Liver (tissue), 9 donors: ENCODE measurements around the gene SCLT1. TPM values are rescaled to one million over a fixed set of nuclear protein-coding genes. Genes with fewer than 3 reads are reported as not detected.

ENCODE experiments used
- DNase-seq: peaks from one replicate; pipeline ENCODE4 v3.0.0-alpha.2; 2017; ENCODE audit warnings: low spot score
- H3K27ac ChIP-seq, 2 donors: one replicate each; pipeline ENCODE4 v1.7.0; 2013; ENCODE audit warnings: inconsistent platforms in 2 of 2, low read length in 2 of 2, control low read depth in 1 of 2, low read depth in 1 of 2, mild to moderate bottlenecking in 1 of 2
- H3K27me3 ChIP-seq, 4 donors: one replicate each; pipeline versions ENCODE4 v1.6.1 to v1.7.0; 2013; ENCODE audit warnings: low read length in 3 of 4, inconsistent platforms in 1 of 4, mild to moderate bottlenecking in 1 of 4, moderate library complexity in 1 of 4; ENCODE audit not compliant: control insufficient read depth in 4 of 4, insufficient read depth in 4 of 4
- H3K36me3 ChIP-seq, 4 donors: one replicate each; pipeline versions ENCODE4 v1.6.1 to v1.7.0; 2013; ENCODE audit warnings: low read length in 3 of 4, mild to moderate bottlenecking in 3 of 4, low read depth in 1 of 4, moderate library complexity in 1 of 4; ENCODE audit not compliant: control insufficient read depth in 4 of 4, insufficient read depth in 3 of 4
- H3K4me1 ChIP-seq, 4 donors: one replicate each; pipeline versions ENCODE4 v1.6.1 to v1.7.0; 2013; ENCODE audit warnings: low read length in 3 of 4, mild to moderate bottlenecking in 3 of 4, moderate library complexity in 1 of 4; ENCODE audit not compliant: control insufficient read depth in 4 of 4, insufficient read depth in 4 of 4
- H3K4me3 ChIP-seq, 3 donors: one replicate each; pipeline versions ENCODE4 v1.6.1 to v1.7.0; 2013; ENCODE audit warnings: low read length in 3 of 3, control low read depth in 1 of 3, low read depth in 1 of 3, mild to moderate bottlenecking in 1 of 3
- H3K9ac ChIP-seq, 2 donors: one replicate each; pipeline ENCODE4 v1.7.0; 2013; ENCODE audit warnings: low read length in 2 of 2, mild to moderate bottlenecking in 2 of 2, moderate library complexity in 2 of 2, control low read depth in 1 of 2, low read depth in 1 of 2
- H3K9me3 ChIP-seq, 4 donors: one replicate each; pipeline versions ENCODE4 v1.6.1 to v1.7.0; 2013; ENCODE audit warnings: low read length in 3 of 4; ENCODE audit not compliant: control insufficient read depth in 4 of 4
- ATF3 ChIP-seq: IDR thresholded peaks from 2 replicates; pipeline ENCODE4 v1.6.1; 2016; ENCODE audit warnings: antibody characterized with exemption
- CTCF ChIP-seq: fragments of 150-350 bp; IDR thresholded peaks from 2 replicates; pipeline ENCODE4 v1.5.1; 2017; ENCODE audit warnings: improper control_type of control experiment, low read depth, low read length; ENCODE audit not compliant: missing input control
- EGR1 ChIP-seq, 2 donors: IDR thresholded peaks; 2 replicates each; pipeline ENCODE4 v1.6.1; 2016 to 2018; ENCODE audit warnings: antibody characterized with exemption in 2 of 2, low read depth in 2 of 2
- FOXA2 ChIP-seq: IDR thresholded peaks from 2 replicates; pipeline ENCODE4 v1.6.1; 2016; ENCODE audit warnings: antibody characterized with exemption
- JUND ChIP-seq, 2 donors: IDR thresholded peaks; 2 replicates each; pipeline ENCODE4 v1.6.1; 2016; ENCODE audit warnings: antibody characterized with exemption in 2 of 2
- RAD21 ChIP-seq, 2 donors: IDR thresholded peaks; 2 replicates each; pipeline ENCODE4 v1.6.1; 2016; ENCODE audit warnings: antibody characterized with exemption in 2 of 2, mild to moderate bottlenecking in 2 of 2
- SP1 ChIP-seq: IDR thresholded peaks from 2 replicates; pipeline ENCODE4 v1.6.1; 2018; ENCODE audit warnings: antibody characterized with exemption, mild to moderate bottlenecking
- TAF1 ChIP-seq: conservative IDR thresholded peaks from 2 replicates; pipeline ENCODE4 v1.6.1; 2016; ENCODE audit warnings: antibody characterized with exemption, mild to moderate bottlenecking
- YY1 ChIP-seq: IDR thresholded peaks from 2 replicates; pipeline ENCODE4 v1.6.1; 2016; ENCODE audit warnings: antibody characterized with exemption, mild to moderate bottlenecking
- WGBS: extraction: QIAGEN DNeasy Blood & Tissue Kit; methylation state at CpG from one replicate; pipeline ENCODE4 v1.1.7; 2013; 5-methylcytosine and 5-hydroxymethylcytosine counted together
- polyA plus RNA-seq, 2 donors: library from polyadenylated mRNA; stranded (reverse) in 1 of 2; unstranded in 1 of 2; fragments of 200-250 nt in 1 of 2; fragments of >200 nt in 1 of 2; fragmentation: Nextera tagmentation in 1 of 2; extraction: Ambion mirVana in 1 of 2; gene quantifications; one replicate each; pipeline versions ENCODE4 v1.2.1 to v1.2.3, GENCODE V29; 2013 to 2015
- total RNA-seq, 2 donors: library from RNA; depleted of rRNA; stranded (reverse); fragments of >200 nt; gene quantifications; one replicate each; pipeline ENCODE4 v1.2.3, GENCODE V29; 2014
- TF ChIP-seq, protein P1 (sequence below): IDR thresholded peaks from 2 replicates; pipeline ENCODE4 v1.6.1; 2016; ENCODE audit warnings: antibody characterized with exemption
- donor health status: healthy.
- donor health status: healthy.
- donor health status: healthy.
- donor health status: healthy.
- donor health status: healthy.

Gene SCLT1
- total and polyA plus RNA-seq, 4 donors = 1.2 to 14.2 (median 4.0) TPM

DNA sequence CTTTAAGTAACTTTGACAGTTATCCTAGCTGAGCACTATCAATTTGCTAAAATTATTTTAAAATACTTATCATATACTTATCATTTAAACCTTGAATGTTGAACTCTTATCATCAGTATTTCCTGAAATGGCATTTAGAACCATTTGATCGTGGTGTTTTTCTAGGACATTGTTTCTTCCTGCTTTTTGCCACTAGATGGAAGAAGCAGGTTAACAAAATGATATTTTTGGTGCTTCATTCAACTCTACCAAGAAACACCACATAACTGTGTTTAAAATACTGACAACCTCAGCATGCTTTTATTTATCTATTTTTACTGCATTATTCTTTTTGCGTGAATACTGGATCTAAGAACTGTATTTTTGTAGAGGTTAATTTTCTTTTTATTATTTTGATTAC, 47.2 kb upstream of the SCLT1 start:
- WGBS = 50% methylated on average over 2 of the region's 2 CpGs

DNA sequence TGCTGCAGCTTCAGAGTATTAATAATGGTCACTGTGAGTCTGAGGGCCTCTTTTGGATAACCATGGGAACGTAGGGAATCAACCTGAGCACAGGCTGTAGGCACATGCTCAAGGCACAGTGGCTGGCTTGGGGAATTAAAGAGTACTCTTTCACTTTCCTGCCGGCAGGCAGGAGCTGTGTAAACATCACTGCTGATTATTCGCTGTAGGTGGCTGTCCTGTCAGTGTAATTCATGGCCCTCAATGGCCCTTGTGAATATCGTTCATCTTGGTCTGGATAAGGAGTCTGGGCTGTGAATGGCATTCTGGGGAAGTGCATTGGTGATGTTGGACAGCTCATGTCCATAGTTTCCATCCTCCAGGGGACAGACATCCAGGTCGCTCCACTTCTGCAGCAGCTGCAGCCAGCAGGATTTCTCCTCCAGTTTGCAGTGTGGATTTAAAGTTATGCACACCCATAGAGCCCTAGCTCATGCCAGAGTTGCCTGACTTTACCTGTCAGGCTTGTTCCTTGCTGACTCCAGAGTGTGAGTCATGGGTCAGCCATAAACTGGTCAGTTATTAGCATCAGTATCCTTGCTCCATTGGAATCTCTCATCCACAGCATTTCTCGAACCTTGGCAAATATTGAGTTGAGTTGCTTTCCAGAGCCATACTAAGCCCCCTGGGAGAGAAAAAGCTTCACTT, 45.6 kb upstream of the SCLT1 start:
- no peak overlapping the region for H3K9ac ChIP-seq
- no peaks in the 10 kb centered on the region for H3K36me3 ChIP-seq
- WGBS = 57% methylated on average over 6 of the region's 6 CpGs
- H3K27me3 ChIP-seq = no peaks in the 10 kb centered on the region
- no peaks in the 10 kb centered on the region for H3K9me3 ChIP-seq
- no peaks in the 10 kb centered on the region for H3K4me1 ChIP-seq
- H3K27ac ChIP-seq = no peak overlapping the region
- no peak overlapping the region for H3K4me3 ChIP-seq
- DNase-seq = no peak
- TF ChIP-seq JUND (IDR thresholded peaks at IDR 0.05) (no peak), RAD21 (IDR thresholded peaks at IDR 0.05) (no peak), TAF1 (no peak), SP1 (no peak), EGR1 (IDR thresholded peaks at IDR 0.05; ENCODE audit: low read depth in 2 of 2) (no peak)
- TF ChIP-seq, protein P1, sequence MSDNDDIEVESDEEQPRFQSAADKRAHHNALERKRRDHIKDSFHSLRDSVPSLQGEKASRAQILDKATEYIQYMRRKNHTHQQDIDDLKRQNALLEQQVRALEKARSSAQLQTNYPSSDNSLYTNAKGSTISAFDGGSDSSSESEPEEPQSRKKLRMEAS = no peak

More for the DNA sequence above, 47.2 kb upstream of the SCLT1 start:
- Histone ChIP-seq H3K4me1 (no peaks in the 10 kb centered on the region), H3K27me3 (no peaks in the 10 kb centered on the region), H3K27ac (no peak overlapping the region), H3K4me3 (no peak overlapping the region), H3K9me3 (no peaks in the 10 kb centered on the region), H3K36me3 (no peaks in the 10 kb centered on the region), H3K9ac (no peak overlapping the region)
- no peak for TF ChIP-seq FOXA2
- peak; percentile 17 for TF ChIP-seq CTCF
- TF ChIP-seq RAD21 (IDR thresholded peaks at IDR 0.05) = peak; percentile 56 to 65
- DNase-seq = no peak

- TF ChIP-seq YY1 (no peak), RAD21 (IDR thresholded peaks at IDR 0.05) (no peak), CTCF (no peak), ATF3 (no peak)
- DNase-seq = no peak
- Histone ChIP-seq H3K36me3 (no peaks in the 10 kb centered on the region), H3K27me3 (no peaks in the 10 kb centered on the region), H3K4me3 (no peak overlapping the region), H3K4me1 (no peaks in the 10 kb centered on the region), H3K9me3 (no peaks in the 10 kb centered on the region), H3K27ac (no peak overlapping the region), H3K9ac (no peak overlapping the region)
- WGBS = 90% methylated on average over 8 of the region's 8 CpGs
Observed at GRCh38 chr4:129136433-129136832, 43.1 kb upstream of the SCLT1 start.
